Fibroblast of gingiva (primary cell): ENCODE data around the gene PRR22.
"Not testable (repeated sequence)": the region's sequence is repeated elsewhere in the genome, so short reads cannot be mapped to it uniquely, and the experiment has no call there.

Source experiments
- DNase-seq: peaks from one replicate; pipeline ENCODE4 v3.0.0-alpha.2; 2011; ENCODE audit warnings: low read depth

PRR22 gene

DNA sequence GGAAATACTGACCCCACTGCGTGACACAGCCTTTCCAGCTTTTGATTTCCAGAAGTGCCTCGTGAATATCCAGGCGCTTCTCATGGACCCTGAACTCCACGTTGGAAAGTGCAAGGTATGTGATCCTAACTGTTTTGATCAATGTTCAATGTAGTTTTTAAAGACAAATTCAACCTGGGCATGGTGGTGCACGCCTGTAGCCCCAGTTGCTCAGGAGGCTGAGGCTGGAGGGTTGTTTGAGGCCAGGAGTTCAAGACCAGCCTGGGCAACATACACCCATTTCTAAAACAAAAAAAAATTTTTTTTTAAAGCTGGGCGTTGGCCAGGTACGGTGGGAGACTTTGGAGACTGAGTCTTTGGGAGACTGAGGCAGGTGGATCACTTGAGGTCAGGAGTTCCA, 32.8 kb downstream of the PRR22 start:
- no peak for DNase-seq

DNA sequence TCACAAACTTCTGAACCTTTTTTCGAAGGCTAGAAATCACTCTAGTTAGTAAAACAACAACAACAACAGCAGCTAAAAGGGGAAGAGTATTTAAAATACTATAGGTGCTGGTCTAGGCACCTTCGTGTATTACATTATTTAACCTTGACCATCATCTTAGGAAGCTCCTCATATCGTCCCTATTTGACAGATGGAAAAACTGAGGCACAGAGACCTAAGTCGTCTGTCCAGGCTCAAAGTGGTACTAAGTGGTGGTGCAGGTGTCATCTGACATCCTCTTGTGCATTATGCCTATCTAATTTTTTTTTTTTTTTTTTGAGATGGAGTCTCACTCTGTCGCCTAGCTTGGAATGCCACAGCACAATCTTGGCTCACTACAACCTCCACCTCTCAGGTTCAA, 35.0 kb downstream of the PRR22 start:
- no peak for DNase-seq

DNA sequence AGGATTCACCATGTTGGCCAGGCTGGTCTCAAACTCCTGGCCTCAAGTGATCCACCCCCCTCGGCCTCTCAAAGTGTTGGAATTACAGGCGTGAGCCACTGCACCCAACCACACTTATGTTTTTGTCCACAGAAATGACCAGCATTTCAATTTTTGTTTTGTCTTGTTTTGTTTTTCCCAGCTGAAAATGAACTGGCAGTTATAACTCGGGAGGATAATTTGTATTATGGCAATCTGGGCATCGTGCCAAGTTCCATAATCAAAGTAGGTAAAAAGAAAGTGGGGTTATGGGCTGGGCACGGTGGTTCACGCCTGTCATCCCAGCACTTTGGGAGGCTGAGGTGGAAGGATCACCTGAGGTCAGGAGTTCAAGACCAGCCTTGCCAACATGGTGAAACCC, 35.6 kb downstream of the PRR22 start:
- not testable (repeated sequence) for DNase-seq

DNA sequence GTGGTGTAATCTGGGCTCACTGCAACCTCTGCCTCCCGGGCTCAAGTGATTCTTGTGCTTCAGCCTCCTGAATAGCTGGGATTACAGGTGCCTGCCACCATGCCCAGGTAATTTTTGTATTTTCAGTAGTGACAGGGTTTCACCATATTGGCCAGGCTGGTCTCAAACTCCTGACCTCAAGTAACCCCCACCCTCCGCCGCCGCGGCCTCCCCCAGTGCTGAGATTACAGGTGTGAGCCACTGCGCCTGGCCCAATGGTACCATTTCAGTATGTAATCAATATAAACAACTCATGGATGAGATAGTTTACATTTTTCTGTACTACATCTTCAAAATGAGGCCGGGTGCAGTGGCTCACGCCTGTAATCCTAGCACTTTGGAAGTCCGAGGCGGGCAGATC, 39.5 kb downstream of the PRR22 start:
- DNase-seq, result not testable (repeated sequence)

DNA sequence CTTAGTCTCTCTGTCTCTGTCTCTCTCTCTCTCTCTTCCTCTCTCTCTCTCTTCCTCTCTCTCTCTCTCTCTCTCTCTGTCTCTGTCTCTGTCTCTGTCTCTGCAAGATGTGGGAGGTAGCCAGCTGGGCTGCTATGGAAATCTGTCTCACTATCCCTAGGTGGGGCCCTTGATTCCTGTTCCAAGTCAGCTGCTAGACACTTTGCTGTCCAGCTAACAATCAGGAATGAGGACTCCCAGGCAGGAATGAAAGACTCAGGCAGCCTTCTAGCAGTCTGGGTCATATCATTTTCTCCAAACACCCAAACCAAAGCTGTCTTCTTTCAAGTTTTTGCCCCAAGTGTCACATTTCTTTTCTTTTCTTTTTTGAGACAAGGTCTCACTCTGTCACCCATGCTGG, 40.9 kb downstream of the PRR22 start:
- DNase-seq, result no peak

DNA sequence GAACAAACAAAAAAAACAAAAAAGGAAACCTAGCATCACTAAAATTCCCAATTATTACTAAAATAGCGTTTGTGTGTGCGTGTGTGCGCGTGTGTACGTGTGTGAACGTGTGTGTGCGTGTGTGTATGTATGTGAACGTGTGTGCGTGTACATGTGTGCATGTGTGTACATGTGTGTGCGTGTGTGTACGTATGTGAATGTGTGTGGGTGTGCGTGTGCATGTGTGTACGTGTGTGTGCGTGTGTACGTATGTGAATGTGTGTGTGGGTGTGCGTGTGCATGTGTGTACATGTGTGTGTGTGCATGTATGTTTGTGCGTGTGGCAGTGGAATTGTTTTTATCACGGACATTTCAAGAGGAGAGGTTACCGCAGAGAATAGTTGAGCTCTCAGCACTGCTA, 42.5 kb downstream of the PRR22 start:
- DNase-seq, result no peak

DNA sequence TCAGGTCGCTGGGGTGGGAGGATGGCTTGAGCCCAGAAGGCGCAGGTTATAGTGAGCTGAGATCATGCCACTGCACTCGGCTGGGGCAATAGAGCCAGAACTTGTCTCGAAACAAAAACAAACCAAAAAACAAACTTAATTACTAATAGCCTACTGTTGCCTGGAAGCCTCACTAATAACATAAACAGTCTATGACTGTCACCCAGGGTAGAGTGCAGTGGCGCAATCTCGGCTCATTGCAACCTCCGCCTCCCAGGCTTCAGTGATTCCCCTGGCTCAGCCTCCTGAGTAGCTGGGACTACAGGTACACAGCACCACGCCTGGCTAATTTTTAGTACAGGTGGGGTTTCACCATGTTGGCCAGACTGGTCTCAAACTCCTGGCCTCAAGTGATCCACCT, 46.1 kb downstream of the PRR22 start:
- peak; percentile 48 for DNase-seq

DNA sequence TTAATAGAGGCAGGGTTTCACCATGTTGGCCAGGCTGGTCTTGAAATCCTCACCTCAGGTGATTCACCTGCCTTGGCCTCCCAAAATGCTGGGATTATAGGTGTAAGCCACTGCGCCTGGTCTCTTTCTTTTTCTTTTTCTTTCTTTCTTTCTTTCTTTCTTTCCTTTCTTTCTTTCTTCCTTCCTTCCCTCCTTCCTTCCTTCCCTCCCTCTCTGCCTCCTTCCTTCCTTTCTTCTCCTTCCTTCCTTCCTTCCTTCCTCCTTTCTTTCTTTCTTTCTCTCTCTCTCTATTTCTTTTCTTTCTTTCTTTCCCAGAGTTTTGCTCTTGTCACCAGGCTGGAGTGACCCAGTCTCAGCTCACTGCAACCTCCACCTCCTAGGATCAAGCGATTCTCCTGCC, 51.4 kb downstream of the PRR22 start:
- not testable (repeated sequence) for DNase-seq
